Panc1 (cell line): ENCODE measurements around the gene TMED8.

Experiments
- POLR2AphosphoS5 ChIP-seq: IDR thresholded peaks from 2 replicates; pipeline ENCODE4 v1.6.1; 2012; ENCODE audit warnings: mild to moderate bottlenecking, low read depth, low read length, moderate library complexity
- TF ChIP-seq, protein P1 (sequence below): fragments of 450-650 bp; IDR thresholded peaks from 2 replicates; pipeline ENCODE4 v1.5.1; 2017; ENCODE audit warnings: mild to moderate bottlenecking
- TF ChIP-seq, protein P2 (sequence below), 2 experiments: IDR thresholded peaks; 2 replicates each; pipeline ENCODE4 v1.6.1; 2011 to 2012; ENCODE audit warnings: low read depth in 2 of 2, control low read depth in 1 of 2, low read length in 1 of 2, mild to moderate bottlenecking in 1 of 2, moderate library complexity in 1 of 2; ENCODE audit not compliant: insufficient read depth in 1 of 2

- TF ChIP-seq, protein P1, sequence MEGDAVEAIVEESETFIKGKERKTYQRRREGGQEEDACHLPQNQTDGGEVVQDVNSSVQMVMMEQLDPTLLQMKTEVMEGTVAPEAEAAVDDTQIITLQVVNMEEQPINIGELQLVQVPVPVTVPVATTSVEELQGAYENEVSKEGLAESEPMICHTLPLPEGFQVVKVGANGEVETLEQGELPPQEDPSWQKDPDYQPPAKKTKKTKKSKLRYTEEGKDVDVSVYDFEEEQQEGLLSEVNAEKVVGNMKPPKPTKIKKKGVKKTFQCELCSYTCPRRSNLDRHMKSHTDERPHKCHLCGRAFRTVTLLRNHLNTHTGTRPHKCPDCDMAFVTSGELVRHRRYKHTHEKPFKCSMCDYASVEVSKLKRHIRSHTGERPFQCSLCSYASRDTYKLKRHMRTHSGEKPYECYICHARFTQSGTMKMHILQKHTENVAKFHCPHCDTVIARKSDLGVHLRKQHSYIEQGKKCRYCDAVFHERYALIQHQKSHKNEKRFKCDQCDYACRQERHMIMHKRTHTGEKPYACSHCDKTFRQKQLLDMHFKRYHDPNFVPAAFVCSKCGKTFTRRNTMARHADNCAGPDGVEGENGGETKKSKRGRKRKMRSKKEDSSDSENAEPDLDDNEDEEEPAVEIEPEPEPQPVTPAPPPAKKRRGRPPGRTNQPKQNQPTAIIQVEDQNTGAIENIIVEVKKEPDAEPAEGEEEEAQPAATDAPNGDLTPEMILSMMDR, result no peak
- no peak for TF ChIP-seq POLR2AphosphoS5
- TF ChIP-seq, protein P2, sequence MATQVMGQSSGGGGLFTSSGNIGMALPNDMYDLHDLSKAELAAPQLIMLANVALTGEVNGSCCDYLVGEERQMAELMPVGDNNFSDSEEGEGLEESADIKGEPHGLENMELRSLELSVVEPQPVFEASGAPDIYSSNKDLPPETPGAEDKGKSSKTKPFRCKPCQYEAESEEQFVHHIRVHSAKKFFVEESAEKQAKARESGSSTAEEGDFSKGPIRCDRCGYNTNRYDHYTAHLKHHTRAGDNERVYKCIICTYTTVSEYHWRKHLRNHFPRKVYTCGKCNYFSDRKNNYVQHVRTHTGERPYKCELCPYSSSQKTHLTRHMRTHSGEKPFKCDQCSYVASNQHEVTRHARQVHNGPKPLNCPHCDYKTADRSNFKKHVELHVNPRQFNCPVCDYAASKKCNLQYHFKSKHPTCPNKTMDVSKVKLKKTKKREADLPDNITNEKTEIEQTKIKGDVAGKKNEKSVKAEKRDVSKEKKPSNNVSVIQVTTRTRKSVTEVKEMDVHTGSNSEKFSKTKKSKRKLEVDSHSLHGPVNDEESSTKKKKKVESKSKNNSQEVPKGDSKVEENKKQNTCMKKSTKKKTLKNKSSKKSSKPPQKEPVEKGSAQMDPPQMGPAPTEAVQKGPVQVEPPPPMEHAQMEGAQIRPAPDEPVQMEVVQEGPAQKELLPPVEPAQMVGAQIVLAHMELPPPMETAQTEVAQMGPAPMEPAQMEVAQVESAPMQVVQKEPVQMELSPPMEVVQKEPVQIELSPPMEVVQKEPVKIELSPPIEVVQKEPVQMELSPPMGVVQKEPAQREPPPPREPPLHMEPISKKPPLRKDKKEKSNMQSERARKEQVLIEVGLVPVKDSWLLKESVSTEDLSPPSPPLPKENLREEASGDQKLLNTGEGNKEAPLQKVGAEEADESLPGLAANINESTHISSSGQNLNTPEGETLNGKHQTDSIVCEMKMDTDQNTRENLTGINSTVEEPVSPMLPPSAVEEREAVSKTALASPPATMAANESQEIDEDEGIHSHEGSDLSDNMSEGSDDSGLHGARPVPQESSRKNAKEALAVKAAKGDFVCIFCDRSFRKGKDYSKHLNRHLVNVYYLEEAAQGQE (IDR thresholded peaks at IDR 0.05; ENCODE audit: insufficient read depth in 1 of 2, low read depth in 2 of 2, low read length in 1 of 2), result no peak
These were observed 23.3 kb downstream of the TMED8 start for GRCh38 chr14:77353469-77354141.
